H9 (cell line): ENCODE results near the gene NTRK3. TPM values are rescaled to one million over a fixed set of nuclear protein-coding genes. Genes with fewer than 3 reads are reported as not detected.

Source experiments
- DNase-seq: peaks from one replicate; pipeline ENCODE4 v3.0.0-alpha.2; 2017
- H2AFZ ChIP-seq: one replicate; pipeline ENCODE4 v1.6.1; 2013; ENCODE audit warnings: mild to moderate bottlenecking, low read length, control low read depth, moderate library complexity
- H2AK5ac ChIP-seq: 2 replicates; pipeline ENCODE4 v1.6.1; 2013; ENCODE audit warnings: low read length, control low read depth, mixed read lengths; ENCODE audit not compliant: insufficient read length
- H2BK120ac ChIP-seq: one replicate; pipeline ENCODE4 v1.6.1; 2013; ENCODE audit warnings: low read depth, mild to moderate bottlenecking, low read length, control low read depth, inconsistent platforms; ENCODE audit not compliant: poor library complexity, severe bottlenecking
- H2BK12ac ChIP-seq: 2 replicates; pipeline ENCODE4 v1.6.1; 2013; ENCODE audit warnings: low read length, control low read depth, mixed read lengths, low read depth; ENCODE audit not compliant: insufficient read length
- H2BK15ac ChIP-seq: 2 replicates; pipeline ENCODE4 v1.6.1; 2013; ENCODE audit warnings: low read depth, low read length, control low read depth
- H2BK20ac ChIP-seq: one replicate; pipeline ENCODE4 v1.6.1; 2013; ENCODE audit warnings: low read depth, mild to moderate bottlenecking, low read length, control low read depth, inconsistent platforms; ENCODE audit not compliant: poor library complexity, severe bottlenecking
- H2BK5ac ChIP-seq: 2 replicates; pipeline ENCODE4 v1.6.1; 2013; ENCODE audit warnings: low read length, control low read depth, mixed read lengths; ENCODE audit not compliant: insufficient read length
- H3K14ac ChIP-seq: 2 replicates; pipeline ENCODE4 v1.6.1; 2013; ENCODE audit warnings: low read length, control low read depth; ENCODE audit not compliant: insufficient read depth
- H3K18ac ChIP-seq: 2 replicates; pipeline ENCODE4 v1.6.1; 2013; ENCODE audit warnings: low read depth, mild to moderate bottlenecking, mixed read lengths, low read length, control low read depth; ENCODE audit not compliant: insufficient read length
- H3K23ac ChIP-seq: 2 replicates; pipeline ENCODE4 v1.6.1; 2013; ENCODE audit warnings: low read length, control low read depth, mixed read lengths, low read depth; ENCODE audit not compliant: insufficient read length
- H3K23me2 ChIP-seq: 2 replicates; pipeline ENCODE4 v1.6.1; 2013; ENCODE audit warnings: low read depth, mild to moderate bottlenecking, mixed read lengths, low read length, control low read depth; ENCODE audit not compliant: insufficient read length, poor library complexity, severe bottlenecking
- H3K27ac ChIP-seq: 2 replicates; pipeline ENCODE4 v1.5.1; 2013; ENCODE audit warnings: low read length, control low read depth, mixed read lengths, low read depth; ENCODE audit not compliant: insufficient read length
- H3K27me3 ChIP-seq: 2 replicates; pipeline ENCODE4 v1.6.1; 2013; ENCODE audit warnings: low read length, control low read depth, inconsistent platforms; ENCODE audit not compliant: insufficient read depth
- H3K4ac ChIP-seq: 2 replicates; pipeline ENCODE4 v1.6.1; 2013; ENCODE audit warnings: low read depth, mild to moderate bottlenecking, control low read depth, inconsistent platforms, low read length, moderate library complexity
- H3K4me1 ChIP-seq: 2 replicates; pipeline ENCODE4 v1.6.1; 2013; ENCODE audit warnings: low read length, control low read depth, inconsistent platforms; ENCODE audit not compliant: insufficient read depth
- H3K4me2 ChIP-seq: 2 replicates; pipeline ENCODE4 v1.6.1; 2013; ENCODE audit warnings: low read length, control low read depth, mixed read lengths; ENCODE audit not compliant: insufficient read length, insufficient read depth
- H3K56ac ChIP-seq: 2 replicates; pipeline ENCODE4 v1.6.1; 2013; ENCODE audit warnings: low read depth, mild to moderate bottlenecking, mixed read lengths, low read length, control low read depth; ENCODE audit not compliant: insufficient read length
- H3K79me1 ChIP-seq: 2 replicates; pipeline ENCODE4 v1.6.1; 2013; ENCODE audit warnings: low read depth, mild to moderate bottlenecking, moderate library complexity, low read length, control low read depth, inconsistent platforms; ENCODE audit not compliant: insufficient read depth, poor library complexity, severe bottlenecking
- H3K79me2 ChIP-seq: 2 replicates; pipeline ENCODE4 v1.6.1; 2013; ENCODE audit warnings: low read length, control low read depth, inconsistent platforms; ENCODE audit not compliant: insufficient read depth
- H3K9ac ChIP-seq: 2 replicates; pipeline ENCODE4 v1.6.1; 2013; ENCODE audit warnings: low read length, control low read depth, mixed read lengths; ENCODE audit not compliant: insufficient read length; ENCODE audit errors: extremely low read depth
- H3K9me3 ChIP-seq: one replicate; pipeline ENCODE4 v1.6.1; 2013; ENCODE audit warnings: low read depth, low read length, inconsistent platforms; ENCODE audit not compliant: control insufficient read depth
- H3T11ph ChIP-seq: one replicate; pipeline ENCODE4 v1.6.1; 2013; ENCODE audit warnings: mild to moderate bottlenecking, low read length, control low read depth, inconsistent platforms
- H4K20me1 ChIP-seq: one replicate; pipeline ENCODE4 v1.6.1; 2013; ENCODE audit not compliant: control insufficient read depth, insufficient read length, insufficient read depth
- H4K5ac ChIP-seq: 2 replicates; pipeline ENCODE4 v1.6.1; 2013; ENCODE audit warnings: low read depth, mild to moderate bottlenecking, mixed read lengths, low read length, control low read depth; ENCODE audit not compliant: insufficient read length
- H4K8ac ChIP-seq: replicated peaks from 2 replicates; pipeline ENCODE4 v1.6.1; 2013; ENCODE audit warnings: low read length, control low read depth, mixed read lengths, low read depth; ENCODE audit not compliant: insufficient read length
- H4K91ac ChIP-seq: 2 replicates; pipeline ENCODE4 v1.6.1; 2013; ENCODE audit warnings: low read depth, mild to moderate bottlenecking, moderate library complexity, mixed read lengths, low read length, control low read depth; ENCODE audit not compliant: insufficient read length
- H3K27ac Mint-ChIP-seq, 3 experiments: 2 replicates in 2 of 3; 3 replicates in 1 of 3; pipeline ENCODE4 v1.8.0; 2020 to 2021; ENCODE audit warnings: mixed read lengths in 3 of 3, mild to moderate bottlenecking in 1 of 3, moderate library complexity in 1 of 3
- H3K27me3 Mint-ChIP-seq: 2 replicates; pipeline ENCODE4 v1.8.0; 2021; ENCODE audit warnings: low read depth, mild to moderate bottlenecking, moderate library complexity, mixed read lengths
- H3K36me3 Mint-ChIP-seq, 3 experiments: 2 replicates in 2 of 3; 3 replicates in 1 of 3; pipeline ENCODE4 v1.8.0; 2020 to 2021; ENCODE audit warnings: low read depth in 3 of 3, mixed read lengths in 3 of 3; ENCODE audit not compliant: insufficient read depth in 1 of 3
- H3K4me1 Mint-ChIP-seq, 2 experiments: 2 replicates each; pipeline ENCODE4 v1.8.0; 2020; ENCODE audit warnings: mixed read lengths in 2 of 2
- H3K4me3 Mint-ChIP-seq, 2 experiments: 2 replicates in 1 of 2; 3 replicates in 1 of 2; pipeline ENCODE4 v1.8.0; 2020 to 2021; ENCODE audit warnings: mild to moderate bottlenecking in 2 of 2, mixed read lengths in 2 of 2, moderate library complexity in 1 of 2
- H3K9me3 Mint-ChIP-seq, 2 experiments: 2 replicates in 1 of 2; 3 replicates in 1 of 2; pipeline ENCODE4 v1.8.0; 2020; ENCODE audit warnings: mild to moderate bottlenecking in 2 of 2, mixed read lengths in 2 of 2, moderate library complexity in 1 of 2
- CTCF ChIP-seq: fragments of 200-600 bp; sonication (generic); conservative IDR thresholded peaks from 3 replicates; pipeline ENCODE4 v1.8.0; 2021; ENCODE audit warnings: antibody characterized with exemption, mild to moderate bottlenecking
- WGBS: extraction: QIAGEN DNeasy Blood & Tissue Kit; methylation state at CpG from one replicate; pipeline ENCODE4 v1.1.7; 2013; ENCODE audit warnings: missing lambda C conversion rate, low lambda C conversion rate, mixed read lengths; ENCODE audit not compliant: insufficient read length; ENCODE audit errors: extremely low coverage; 5-methylcytosine and 5-hydroxymethylcytosine counted together
- total RNA-seq: library from RNA; stranded (reverse); gene quantifications from 2 replicates; pipeline ENCODE4 v1.2.1, GENCODE V29; 2021

The NTRK3 gene
- total RNA-seq, 1 experiment from 2014 or later = 2.5 TPM

GRCh38 chr15:87965304-87965703 lies 291.2 kb downstream of the NTRK3 start:
- no CpG with 5 or more reads among the region's 5 CpGs for WGBS
- H3K79me1 ChIP-seq = no peaks in the 10 kb centered on the region
- H4K20me1 ChIP-seq = no peaks in the 10 kb centered on the region
- H3K56ac ChIP-seq = no peak overlapping the region
- TF ChIP-seq CTCF = no peak
- Mint-ChIP-seq H3K36me3 (no peaks in the 10 kb centered on the region), H3K4me3 (no peak overlapping the region), H3K4me1 (no peaks in the 10 kb centered on the region), H3K9me3 (no peaks in the 10 kb centered on the region; a peak in 1 of 5 replicates), H3K27ac (no peak overlapping the region), H3K27me3 (peaks cover 3% of the 10 kb centered on the region)
- no peak overlapping the region for H2BK120ac ChIP-seq
- H3K4ac ChIP-seq = no peak overlapping the region
- H2AK5ac ChIP-seq = no peak overlapping the region
- no peaks in the 10 kb centered on the region for H3K79me2 ChIP-seq
- H3K23me2 ChIP-seq = no peaks in the 10 kb centered on the region
- DNase-seq = no peak
- H4K8ac ChIP-seq = no peak overlapping the region
- no peak overlapping the region for H4K5ac ChIP-seq
- H3K14ac ChIP-seq = no peak overlapping the region
- no peak overlapping the region for H3K18ac ChIP-seq
- no peak overlapping the region for H3K23ac ChIP-seq
- no peak overlapping the region for H3K4me2 ChIP-seq
- no peaks in the 10 kb centered on the region for H3K9me3 ChIP-seq
- H2AFZ ChIP-seq = no peak overlapping the region
- H2BK5ac ChIP-seq = no peak overlapping the region
- no peaks in the 10 kb centered on the region for H3K27me3 ChIP-seq
- H4K91ac ChIP-seq = no peak overlapping the region
- H3K27ac ChIP-seq = no peak overlapping the region
- no peak overlapping the region for H2BK12ac ChIP-seq
- no peak overlapping the region for H2BK20ac ChIP-seq
- no peaks in the 10 kb centered on the region for H3K4me1 ChIP-seq
- H2BK15ac ChIP-seq = no peak overlapping the region
- H3T11ph ChIP-seq = no peak overlapping the region
- H3K9ac ChIP-seq = no peak overlapping the region
